ENCODE results near the gene OTOA.
"Not testable (repeated sequence)": the region's sequence is repeated elsewhere in the genome, so short reads cannot be mapped to it uniquely, and the experiment has no call there.

Gene OTOA

DNA sequence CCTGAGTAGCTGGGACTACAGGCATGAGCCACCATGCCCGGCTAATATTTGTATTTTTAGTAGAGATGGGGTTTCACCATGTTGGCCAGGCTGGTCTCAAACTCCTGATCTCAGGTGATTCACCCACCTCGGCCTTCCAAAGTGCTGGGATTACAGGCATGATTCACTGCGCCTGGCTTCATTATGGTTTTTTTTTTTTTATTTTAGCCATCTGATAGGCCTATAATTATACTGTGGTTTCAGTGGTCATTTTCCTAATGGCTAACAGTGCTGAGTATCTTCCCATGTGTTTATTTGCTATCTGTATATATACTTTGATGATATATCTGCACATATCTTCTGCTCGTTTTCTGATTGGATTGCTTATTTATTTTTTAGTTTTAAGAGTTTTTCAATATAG is 10.7 kb downstream of the OTOA start:
- DNase-seq (ENCODE audit: low read depth), result not testable (repeated sequence)

DNA sequence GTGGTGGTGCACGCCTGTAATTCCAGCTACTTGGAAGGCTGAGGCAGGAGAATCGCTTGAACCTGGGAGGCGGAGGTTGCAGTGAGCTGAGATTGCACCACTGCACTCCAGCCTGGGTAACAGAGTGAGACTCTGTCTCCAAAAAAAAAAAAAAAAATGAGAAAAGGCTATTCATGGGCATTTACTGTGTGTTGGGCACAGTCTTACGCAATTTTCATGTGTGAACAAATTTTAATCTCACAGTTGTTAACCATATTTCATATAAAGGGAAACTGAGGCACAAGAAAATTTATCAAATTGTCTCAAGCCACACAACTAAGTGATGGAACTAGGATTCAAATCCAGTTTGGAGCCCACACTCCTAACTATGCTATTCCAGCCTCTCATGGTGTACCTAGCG is 16.9 kb downstream of the OTOA start:
- DNase-seq (ENCODE audit: low read depth), result not testable (repeated sequence)

DNA sequence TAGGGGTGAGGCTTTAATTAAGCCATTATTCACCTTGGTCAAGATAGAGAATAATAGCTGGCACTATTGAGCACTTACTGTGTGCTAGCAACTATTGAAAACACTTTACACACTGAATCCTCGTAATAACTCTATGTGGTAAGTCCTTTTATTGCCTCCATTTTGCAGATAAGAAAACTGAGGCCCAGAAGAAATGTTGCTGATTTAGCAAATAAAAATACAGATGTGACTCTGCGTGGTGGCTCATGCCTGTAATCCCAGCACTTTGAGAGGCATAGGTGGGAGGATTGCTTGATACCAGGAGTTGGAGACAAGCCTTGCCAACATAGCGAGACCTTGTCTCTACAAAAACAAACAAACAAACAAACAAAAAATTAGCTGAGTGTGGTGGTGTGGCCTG is 19.4 kb downstream of the OTOA start:
- DNase-seq (ENCODE audit: low read depth), result no peak

DNA sequence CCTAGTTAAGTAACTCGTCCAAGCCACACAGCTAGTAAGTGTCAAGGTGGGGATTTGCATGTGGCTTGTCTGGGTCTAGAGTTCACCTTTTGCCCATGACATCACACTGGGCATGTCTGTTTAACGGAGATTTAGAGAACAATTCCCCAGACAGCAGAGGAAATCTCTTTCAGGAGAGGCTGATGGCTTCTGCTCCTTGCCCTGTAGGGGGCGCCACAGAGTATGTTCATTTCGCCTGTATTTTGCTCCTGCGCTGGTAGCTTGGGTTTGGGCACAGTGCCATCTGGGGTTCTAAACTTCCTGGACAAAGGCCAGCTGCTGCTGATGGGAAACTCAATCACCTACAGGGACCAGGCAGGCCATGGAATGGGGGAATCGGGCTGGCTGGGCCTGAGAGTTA is 20.4 kb downstream of the OTOA start:
- DNase-seq (ENCODE audit: low read depth), result no peak

DNA sequence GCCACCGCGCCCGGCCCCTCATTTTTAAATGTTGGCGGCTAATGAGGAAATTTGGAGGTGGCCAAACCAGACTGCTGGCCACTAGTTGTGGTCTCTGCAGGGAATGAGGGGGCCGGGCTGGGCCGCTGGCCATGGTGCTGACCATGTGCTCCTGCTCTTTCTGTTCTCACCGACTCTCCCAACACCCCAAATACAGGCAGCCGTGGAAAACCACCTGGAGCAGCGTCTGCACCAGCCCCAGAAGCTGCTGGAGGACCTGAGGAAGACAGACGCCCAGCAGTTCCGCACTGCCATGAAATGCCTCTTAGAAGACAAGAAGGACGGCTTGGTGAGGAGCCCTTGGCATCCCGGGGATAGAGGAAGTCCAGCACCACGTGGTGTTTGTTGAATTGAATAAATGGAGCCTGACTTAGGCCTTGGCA is 21.3 kb downstream of the OTOA start:
- DNase-seq (ENCODE audit: low read depth), result no peak

DNA sequence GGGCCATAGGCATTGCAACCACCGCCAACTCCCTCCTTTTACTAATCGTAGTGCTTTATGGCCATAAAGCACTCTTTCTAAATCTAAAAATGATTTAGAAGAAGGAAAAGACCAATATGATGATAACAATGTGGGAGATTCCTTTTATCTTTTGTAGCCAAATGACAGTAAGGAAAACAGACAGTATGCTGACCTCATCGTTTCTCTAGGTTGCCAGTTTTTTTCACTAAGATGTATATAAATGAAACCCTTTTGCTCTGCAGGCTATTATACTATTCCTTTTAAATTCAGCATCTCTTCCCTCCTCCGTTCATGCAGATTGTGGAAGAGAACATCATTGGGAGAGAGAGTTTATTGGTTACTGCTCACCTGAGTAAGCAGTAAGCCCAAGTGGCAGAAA is 25.3 kb downstream of the OTOA start:
- no peak for DNase-seq (ENCODE audit: low read depth)

DNA sequence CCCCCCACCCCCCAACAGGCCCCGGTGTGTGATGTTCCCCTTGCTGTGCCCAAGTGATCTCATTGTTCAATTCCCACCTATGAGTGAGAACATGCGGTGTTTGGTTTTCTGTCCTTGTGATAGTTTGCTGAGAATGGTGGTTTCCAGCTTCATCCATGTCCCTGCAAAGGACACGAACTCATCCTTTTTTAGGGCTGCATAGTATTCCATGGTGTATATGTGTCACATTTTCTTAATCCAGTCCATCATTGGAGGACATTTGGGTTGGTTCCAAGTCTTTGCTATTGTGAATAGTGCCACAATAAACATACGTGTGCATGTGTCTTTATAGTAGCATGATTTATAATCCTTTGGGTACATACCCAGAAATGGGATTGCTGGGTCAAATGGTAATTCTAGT is 27.2 kb downstream of the OTOA start:
- not testable (repeated sequence) for DNase-seq (ENCODE audit: low read depth)

DNA sequence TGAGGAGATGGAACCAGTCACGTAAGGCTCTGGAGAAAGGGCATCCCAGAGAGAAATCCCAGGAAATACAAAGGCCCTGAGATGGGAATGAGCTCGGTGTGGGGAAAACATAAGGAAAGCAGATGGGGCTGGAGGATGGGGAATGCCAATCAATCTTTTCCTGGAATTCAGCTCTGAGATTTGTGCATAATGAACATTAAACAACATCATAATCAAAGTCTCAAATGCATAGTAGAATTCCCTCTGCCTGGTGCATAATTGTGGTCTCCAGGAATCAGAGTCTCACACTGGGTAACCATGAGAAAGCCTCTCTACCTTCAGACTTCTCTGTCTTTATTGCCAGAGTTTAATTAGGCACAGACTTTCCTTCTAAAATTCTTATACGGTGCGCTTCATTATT is 30.8 kb downstream of the OTOA start:
- DNase-seq (ENCODE audit: low read depth), result no peak

DNA sequence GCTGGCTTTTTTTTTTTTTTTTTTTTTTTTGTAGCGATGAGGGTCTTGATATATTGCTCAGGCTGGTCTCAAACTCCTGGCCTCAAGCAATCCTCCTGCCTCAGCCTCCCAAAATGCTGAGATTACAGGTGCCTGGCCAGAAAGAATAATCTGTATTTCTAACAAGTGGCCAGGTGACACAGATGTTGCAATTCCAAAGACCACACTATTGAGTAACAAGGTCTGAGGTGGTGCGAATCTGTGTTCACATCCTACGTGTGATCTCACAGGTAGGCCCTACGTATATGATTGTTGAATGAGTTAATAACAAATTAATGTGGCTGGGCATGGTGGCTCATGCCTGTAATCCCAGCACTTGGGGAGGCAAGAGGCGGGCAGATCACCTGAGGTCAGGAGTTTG is 33.3 kb downstream of the OTOA start:
- DNase-seq (ENCODE audit: low read depth), result no peak

DNA sequence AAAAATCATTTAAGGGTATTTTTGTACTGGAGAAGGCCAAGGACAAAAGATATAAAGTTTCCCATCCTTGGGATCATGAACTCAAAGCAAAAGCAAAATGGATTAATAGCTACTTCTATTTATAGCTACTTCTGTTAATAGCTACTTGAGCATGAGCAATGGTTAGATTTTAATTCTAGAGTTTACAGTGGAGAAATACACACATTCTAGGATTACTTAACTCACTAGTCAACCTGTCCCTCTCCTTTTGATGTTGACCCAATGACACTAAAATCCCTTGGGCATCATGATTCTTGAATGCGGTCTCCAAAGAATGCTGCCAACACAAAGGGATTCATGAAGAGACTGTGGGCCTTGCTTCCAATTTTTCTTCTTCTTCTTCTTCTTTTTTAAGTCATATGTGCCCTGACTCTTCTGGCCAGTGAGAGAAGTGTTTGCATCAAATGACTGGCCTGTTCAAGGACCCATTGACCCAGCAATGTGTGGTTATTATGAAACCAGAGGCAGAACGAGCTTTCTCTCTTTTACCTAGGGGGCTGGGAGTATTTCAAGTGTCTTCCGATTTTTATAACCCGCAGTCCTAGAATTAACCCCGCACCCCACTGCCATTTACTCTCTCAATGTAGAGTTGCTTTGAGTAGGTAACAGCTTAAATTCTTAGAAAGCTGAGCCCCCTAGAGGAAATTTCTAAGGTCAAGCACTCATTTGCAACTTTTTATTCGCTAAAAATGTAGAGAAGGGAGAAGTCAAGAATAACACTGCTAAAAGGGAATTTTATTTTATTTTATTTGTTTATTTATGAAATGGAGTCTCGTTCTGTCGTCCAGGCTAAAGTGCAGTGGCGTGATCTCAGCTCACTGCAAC is 34.6 kb downstream of the OTOA start:
- no peak for DNase-seq (ENCODE audit: low read depth)

DNA sequence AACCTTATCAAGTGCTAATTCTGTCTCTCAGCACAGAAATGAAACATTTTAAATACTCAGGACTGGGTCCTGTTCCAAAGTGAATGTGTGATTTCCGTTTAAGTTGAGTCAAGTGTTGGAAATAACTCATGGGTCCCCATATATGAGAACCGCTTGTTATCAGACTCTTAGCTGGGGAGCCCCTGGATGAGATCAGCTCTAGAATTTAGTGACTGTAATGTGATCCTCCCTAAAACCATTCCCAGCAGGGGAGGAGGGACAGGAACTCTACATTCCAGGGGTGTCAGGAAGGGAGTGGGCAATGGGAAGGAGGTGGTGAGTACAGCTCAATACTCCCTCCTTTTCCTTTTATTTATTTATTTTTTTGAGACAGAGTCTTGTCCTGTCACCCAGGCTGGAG is 37.5 kb downstream of the OTOA start:
- no peak for DNase-seq (ENCODE audit: low read depth)

DNA sequence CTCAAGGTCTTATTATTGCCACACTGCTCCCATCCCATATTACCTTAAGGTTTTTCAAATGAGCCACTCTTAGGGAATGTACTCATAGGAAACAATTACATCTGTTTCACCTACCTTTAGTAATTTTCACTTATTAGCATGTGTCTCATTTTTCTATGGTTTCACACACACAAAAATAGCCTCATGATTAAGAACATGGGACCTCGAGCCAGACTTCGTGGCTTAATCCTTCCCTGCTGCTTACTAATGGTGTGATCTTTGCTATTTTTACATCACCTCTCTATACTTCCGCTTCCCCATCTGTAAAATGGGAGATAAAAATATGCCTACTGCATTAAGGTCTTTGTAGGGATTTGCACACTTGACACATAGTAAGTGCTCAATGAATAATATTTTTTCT is 38.5 kb downstream of the OTOA start:
- no peak for DNase-seq (ENCODE audit: low read depth)

DNA sequence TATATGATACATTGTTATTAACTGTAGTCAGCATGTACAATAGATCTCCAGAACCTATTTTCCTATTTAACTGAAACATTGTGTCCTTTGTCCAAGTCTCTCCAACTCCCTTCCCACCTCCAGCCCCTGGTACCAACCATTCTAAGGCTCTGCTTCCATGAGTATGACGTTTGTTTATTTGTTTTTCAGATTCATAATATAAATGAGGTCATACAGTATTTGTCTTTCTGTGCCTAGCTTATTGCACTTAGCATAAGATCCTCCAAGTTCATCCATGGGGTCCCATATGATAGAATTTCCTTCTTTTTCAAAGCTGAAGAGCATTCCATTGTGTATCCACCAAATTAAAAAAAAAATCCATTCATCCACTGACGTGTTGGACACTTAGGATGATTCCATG is 39.4 kb downstream of the OTOA start:
- DNase-seq (ENCODE audit: low read depth), result no peak

DNA sequence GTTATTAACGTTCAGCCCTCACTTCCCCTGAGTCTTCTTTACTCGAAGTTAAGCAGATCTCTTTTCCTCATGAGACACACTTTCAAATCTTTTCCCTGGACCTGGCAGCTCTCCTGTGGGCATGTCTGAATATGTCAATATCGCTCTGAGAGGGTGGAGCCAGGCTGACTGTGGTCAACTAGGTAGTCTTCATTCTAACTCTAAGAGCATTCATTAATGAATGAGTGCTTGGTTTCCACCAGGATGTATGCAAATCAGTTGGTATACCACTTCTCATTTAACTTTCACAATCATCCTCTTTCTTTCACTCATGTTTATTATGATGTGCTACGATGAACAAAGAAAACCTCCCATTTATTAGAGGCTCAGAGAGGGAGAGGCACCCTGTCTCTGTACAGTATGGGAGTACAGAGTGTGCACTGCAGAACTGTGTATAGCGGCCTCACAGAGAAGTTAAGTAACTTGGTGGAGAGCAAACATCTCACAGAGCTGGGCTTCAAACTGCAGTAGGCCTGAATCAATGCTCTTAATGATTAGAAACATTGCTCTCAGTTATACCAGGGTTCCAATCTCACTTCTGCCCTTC is 39.9 kb downstream of the OTOA start:
- DNase-seq (ENCODE audit: low read depth), result no peak

DNA sequence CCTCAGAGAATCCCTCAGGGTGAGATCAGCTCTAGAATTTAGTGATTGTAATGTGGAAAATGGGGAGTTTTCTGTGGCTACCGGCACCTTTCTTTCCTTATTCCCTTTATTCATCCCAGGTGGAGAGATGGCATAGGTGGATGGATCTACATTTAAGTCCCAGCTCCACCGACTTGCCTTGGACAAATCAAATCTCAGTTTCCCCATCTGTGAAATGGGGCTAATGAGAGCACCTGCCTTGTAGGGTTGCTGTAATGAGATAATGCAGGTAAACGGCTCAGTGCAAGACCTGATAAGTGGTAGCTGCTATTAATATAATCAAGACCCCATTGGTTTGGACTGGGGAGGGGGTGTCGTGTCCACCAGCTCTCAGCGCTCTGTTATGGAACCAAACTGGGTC is 40.5 kb downstream of the OTOA start:
- DNase-seq (ENCODE audit: low read depth), result no peak

DNA sequence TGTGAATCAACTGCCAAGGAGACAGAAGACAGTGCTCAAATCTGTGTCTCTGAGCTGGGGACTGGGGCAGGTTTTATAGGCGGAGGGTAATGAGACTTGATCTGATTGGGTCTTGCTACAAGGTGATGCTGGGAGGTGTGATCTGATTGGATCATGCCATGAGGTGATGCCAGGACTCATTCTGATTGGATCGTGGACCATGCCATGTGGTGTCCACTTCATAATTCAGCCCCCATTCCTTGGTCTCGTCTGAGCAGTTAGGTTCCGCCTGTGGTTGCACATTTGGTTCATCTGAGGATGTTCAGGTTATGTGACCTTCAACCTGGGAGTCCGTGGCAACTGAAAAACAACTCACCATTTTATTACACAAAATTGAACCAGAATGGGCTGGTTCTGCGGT is 41.0 kb downstream of the OTOA start:
- DNase-seq (ENCODE audit: low read depth), result no peak

DNA sequence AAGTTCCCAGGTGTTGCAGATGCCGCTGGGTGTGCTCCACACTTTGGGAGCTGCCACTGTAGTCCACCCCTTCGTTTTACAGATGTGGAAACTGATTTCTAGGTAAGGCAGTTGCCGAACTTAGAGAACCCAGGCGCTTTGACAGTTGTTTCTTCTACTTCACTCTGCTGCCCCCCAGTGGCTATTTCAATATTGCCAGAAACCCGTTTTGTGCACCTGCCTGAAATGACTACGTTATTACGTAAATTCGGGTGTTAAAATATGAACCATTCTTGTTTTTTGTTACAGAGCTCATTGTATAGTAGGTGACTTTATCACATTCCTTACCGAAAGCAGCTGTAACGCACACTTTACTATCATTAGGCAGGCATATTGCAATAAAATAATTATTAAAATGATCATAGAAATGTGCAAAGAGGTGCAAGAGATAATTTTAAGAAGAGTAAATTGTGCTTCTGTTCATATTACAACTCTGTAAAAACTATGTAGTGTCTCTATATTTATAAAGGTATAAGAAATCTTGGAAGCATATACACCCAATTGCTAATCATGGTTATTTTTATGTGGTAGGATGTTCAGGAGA is 44.9 kb downstream of the OTOA start:
- DNase-seq (ENCODE audit: low read depth), result peak; percentile 20

DNA sequence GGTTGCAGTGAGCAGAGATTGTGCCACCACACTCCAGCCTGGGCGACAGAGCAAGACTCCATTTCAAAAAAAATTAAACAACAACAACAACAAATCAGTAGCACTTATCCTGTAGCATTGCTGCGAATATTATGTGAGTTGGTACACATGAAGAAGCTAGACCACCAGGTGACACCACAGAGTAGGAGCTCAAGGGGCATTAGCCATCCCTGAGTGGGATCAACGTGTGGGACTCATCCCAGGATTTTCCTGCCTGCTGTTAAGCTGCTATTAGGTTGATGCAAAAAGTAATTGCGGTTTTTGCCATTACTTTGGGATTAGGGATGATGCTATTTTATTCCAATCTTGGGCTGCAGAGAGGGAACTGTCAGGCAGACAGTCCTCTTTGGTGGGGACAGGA is 47.2 kb downstream of the OTOA start:
- no peak for DNase-seq (ENCODE audit: low read depth)

DNA sequence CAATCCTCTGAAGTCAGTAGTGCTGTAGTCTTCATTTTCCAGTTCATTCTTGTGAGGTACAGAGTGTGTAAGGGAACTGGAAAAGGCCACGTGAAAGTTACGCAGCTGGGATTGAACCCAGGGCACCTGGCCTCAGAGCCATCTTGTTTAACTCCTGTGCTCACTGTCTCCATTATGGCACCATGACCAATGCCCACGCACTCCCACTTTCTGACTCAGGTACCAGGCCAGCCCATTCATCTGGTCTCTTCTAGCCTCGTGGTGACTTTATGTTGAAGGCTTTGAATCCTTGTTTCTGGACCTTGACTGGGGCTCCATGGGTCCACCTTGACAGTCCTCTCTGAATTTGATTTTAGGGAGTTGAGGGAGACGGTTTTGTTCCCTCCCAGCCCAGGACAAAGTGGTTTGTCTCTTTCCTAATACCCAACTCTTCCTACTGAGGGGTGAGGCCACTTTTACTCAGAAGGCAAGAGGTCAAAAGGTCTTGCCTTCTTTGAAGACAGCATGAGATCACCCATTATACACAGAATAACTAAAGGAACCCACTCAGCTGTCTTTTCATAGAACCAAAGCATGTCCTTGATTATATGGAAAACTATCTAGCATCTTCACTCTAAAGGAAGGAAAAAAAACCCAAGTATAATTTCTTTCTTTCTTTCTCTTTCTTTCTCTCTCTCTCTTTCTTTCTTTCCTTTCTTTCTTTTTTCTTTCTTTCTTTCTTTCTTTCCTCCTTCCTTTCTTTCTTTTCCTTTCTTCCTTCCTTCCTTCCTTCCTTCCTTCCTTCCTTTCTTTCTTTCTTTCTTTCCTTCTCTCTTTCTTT is 50.0 kb downstream of the OTOA start:
- no peak for DNase-seq (ENCODE audit: low read depth)

DNA sequence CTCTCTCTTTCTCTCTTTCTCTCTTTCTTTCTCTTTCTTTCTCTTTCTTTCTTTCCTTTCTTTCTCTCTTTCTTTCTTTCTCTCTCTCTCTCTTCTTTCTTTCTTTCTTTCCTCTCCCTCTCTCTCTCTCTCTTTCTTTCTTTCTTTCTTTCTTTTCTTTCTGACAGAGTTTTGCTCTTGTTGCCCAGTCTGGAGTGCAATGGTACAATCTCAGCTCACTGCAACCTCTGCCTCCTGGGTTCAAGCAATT is 50.5 kb downstream of the OTOA start:
- DNase-seq (ENCODE audit: low read depth), result not testable (repeated sequence)

DNA sequence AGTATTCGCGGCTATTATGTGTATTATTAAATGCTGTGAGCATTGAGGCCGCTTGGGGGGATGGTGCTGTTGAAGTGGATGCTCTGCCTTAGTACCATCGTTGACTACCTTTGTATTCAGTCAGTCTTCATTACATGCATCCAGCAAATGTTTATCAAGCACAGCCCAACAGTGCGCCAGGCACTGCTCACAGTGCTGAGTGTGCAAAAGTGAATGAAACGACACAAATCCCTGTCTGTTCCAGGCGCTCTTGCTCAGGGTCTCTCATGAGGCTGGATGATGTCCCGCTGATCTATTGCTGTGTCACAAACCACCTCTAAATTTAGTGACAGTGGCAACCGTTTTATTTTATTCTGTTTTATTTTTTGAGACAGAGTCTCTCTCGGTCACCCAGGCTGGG is 53.8 kb downstream of the OTOA start:
- no peak for DNase-seq (ENCODE audit: low read depth)

DNA sequence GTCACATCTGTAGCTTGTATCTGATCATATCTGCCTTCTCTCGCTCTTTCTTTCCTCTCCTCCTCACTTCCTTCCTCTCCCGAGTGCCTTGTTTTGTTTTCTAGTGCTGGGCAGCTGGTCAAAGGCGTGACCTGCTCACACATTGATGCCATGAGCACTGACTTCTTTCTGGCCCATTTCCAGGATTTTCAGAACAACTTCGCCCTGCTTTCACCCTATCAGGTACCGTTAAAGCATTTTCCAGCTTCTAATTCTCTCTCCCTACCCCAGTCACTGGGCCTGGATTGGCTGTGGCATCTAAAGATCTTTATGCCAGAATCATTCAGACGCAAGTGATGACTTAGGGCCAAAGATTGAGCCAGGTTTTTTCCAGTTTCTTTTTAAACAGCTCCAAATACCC is 55.5 kb downstream of the OTOA start:
- no peak for DNase-seq (ENCODE audit: low read depth)

DNA sequence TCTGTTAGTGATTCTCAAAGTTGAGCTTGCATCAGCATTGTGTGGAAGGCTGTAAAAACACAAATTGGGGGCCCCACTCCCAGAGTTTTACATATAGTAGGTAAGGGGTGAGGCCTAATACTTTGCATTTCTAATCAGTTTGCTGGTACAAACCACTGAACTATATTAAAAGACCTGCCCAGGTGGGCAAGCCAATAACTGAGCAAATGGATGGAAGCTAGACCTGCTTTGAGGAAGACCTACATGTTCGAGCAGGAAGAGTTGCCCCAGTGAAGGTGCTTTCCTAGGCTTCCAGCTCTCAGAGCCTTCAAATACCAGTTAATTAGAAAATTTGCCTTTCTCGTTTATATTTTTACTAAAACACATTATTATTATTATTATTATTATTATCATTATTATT is 56.8 kb downstream of the OTOA start:
- DNase-seq (ENCODE audit: low read depth), result no peak
